SK-N-SH treated with all-trans-retinoic acid at 6 μM for 48 hours (cell line): Measurements from ENCODE around the gene TAF6.
A peak's percentile ranks its signal among the peaks of the same experiment; 100 is the strongest.
"Not testable (repeated sequence)": the region's sequence is repeated elsewhere in the genome, so short reads cannot be mapped to it uniquely, and the experiment has no call there.

Source experiments
- ATAC-seq: fragments of 200-7000 bp; cut with Tn5 transposase; 3 replicates; pipeline ENCODE4 v1.9.1; 2020; ENCODE audit warnings: mild to moderate bottlenecking, moderate library complexity
- ARNTL ChIP-seq: fragments of 450-650 bp; formaldehyde crosslinking; IDR thresholded peaks from 2 replicates; pipeline ENCODE4 v1.5.0; 2020; ENCODE audit warnings: low read depth, mild to moderate bottlenecking, moderate library complexity, borderline replicate concordance
- BACH2 ChIP-seq: fragments of 250-450 bp; sonication (Bioruptor Pico); IDR thresholded peaks from 2 replicates; pipeline ENCODE4 v1.9.0; 2021; ENCODE audit warnings: mild to moderate bottlenecking, borderline replicate concordance
- CREB5 ChIP-seq: fragments of 250-450 bp; sonication (Bioruptor Pico); IDR thresholded peaks from 2 replicates; pipeline ENCODE4 v1.5.1; 2020; ENCODE audit warnings: low read depth, mild to moderate bottlenecking, moderate library complexity
- CSDC2 ChIP-seq: fragments of 250-450 bp; sonication (Bioruptor Pico); IDR thresholded peaks from 2 replicates; pipeline ENCODE4 v1.5.0; 2020; ENCODE audit warnings: mild to moderate bottlenecking, moderate library complexity
- CSRNP3 ChIP-seq: fragments of 250-450 bp; sonication (Bioruptor Pico); IDR thresholded peaks from 2 replicates; pipeline ENCODE4 v1.5.1; 2021; ENCODE audit warnings: mild to moderate bottlenecking, moderate library complexity
- ESRRG ChIP-seq: fragments of 250-450 bp; sonication (Bioruptor Pico); IDR thresholded peaks from 2 replicates; pipeline ENCODE4 v1.6.1; 2021; ENCODE audit warnings: mild to moderate bottlenecking
- GLIS3 ChIP-seq: fragments of 250-450 bp; sonication (Bioruptor Pico); IDR thresholded peaks from 2 replicates; pipeline ENCODE4 v1.5.0; 2020; ENCODE audit warnings: mild to moderate bottlenecking, moderate library complexity
- ISL1 ChIP-seq: fragments of 250-450 bp; sonication (Bioruptor Pico); IDR thresholded peaks from 2 replicates; pipeline ENCODE4 v2.1.2; 2022; ENCODE audit warnings: mild to moderate bottlenecking, moderate library complexity
- OSR1 ChIP-seq: fragments of 250-450 bp; sonication (Bioruptor Pico); IDR thresholded peaks from 2 replicates; pipeline ENCODE4 v1.8.0; 2022; ENCODE audit warnings: moderate library complexity, mild to moderate bottlenecking, inconsistent platforms
- PATZ1 ChIP-seq: fragments of 250-450 bp; sonication (Bioruptor Pico); IDR thresholded peaks from 2 replicates; pipeline ENCODE4 v1.8.0; 2020; ENCODE audit warnings: mild to moderate bottlenecking, moderate library complexity, borderline replicate concordance
- POU6F1 ChIP-seq: fragments of 250-450 bp; sonication (Bioruptor Pico); IDR thresholded peaks from 2 replicates; pipeline ENCODE4 v1.8.0; 2021; ENCODE audit warnings: low read depth, mild to moderate bottlenecking, moderate library complexity, borderline replicate concordance
- PPARA ChIP-seq: fragments of 250-450 bp; sonication (Bioruptor Pico); IDR thresholded peaks from 2 replicates; pipeline ENCODE4 v1.5.0; 2020; ENCODE audit warnings: mild to moderate bottlenecking, borderline replicate concordance
- RARB ChIP-seq: fragments of 250-450 bp; sonication (Bioruptor Pico); IDR thresholded peaks from 2 replicates; pipeline ENCODE4 v1.8.0; 2021; ENCODE audit warnings: mild to moderate bottlenecking, moderate library complexity
- SNAI2 ChIP-seq: fragments of 250-450 bp; sonication (Bioruptor Pico); IDR thresholded peaks from 2 replicates; pipeline ENCODE4 v1.5.0; 2020; ENCODE audit warnings: mild to moderate bottlenecking, moderate library complexity
- TCF4 ChIP-seq: fragments of 250-450 bp; sonication (Bioruptor Pico); IDR thresholded peaks from 2 replicates; pipeline ENCODE4 v1.8.0; 2021; ENCODE audit warnings: mild to moderate bottlenecking, moderate library complexity, borderline replicate concordance
- TOX ChIP-seq: fragments of 250-450 bp; sonication (Bioruptor Pico); IDR thresholded peaks from 2 replicates; pipeline ENCODE4 v1.8.0; 2021; ENCODE audit warnings: mild to moderate bottlenecking, moderate library complexity, borderline replicate concordance
- TSHZ2 ChIP-seq: fragments of 250-450 bp; sonication (Bioruptor Pico); IDR thresholded peaks from 2 replicates; pipeline ENCODE4 v1.5.0; 2020; ENCODE audit warnings: mild to moderate bottlenecking, moderate library complexity
- ZC3H10 ChIP-seq: fragments of 250-450 bp; sonication (Bioruptor Pico); IDR thresholded peaks from 2 replicates; pipeline ENCODE4 v1.5.1; 2021; ENCODE audit warnings: mild to moderate bottlenecking, moderate library complexity
- ZFP3 ChIP-seq: fragments of 250-450 bp; sonication (Bioruptor Pico); IDR thresholded peaks from 2 replicates; pipeline ENCODE4 v1.5.0; 2020; ENCODE audit warnings: mild to moderate bottlenecking, moderate library complexity
- ZFP30 ChIP-seq: fragments of 450-650 bp; formaldehyde crosslinking; IDR thresholded peaks from 2 replicates; pipeline ENCODE4 v1.5.0; 2022; ENCODE audit warnings: mild to moderate bottlenecking, moderate library complexity
- ZNF565 ChIP-seq: fragments of 450-650 bp; formaldehyde crosslinking; conservative IDR thresholded peaks from 2 replicates; pipeline ENCODE4 v1.5.0; 2020; ENCODE audit warnings: low read depth, mild to moderate bottlenecking, moderate library complexity
- ZNF70 ChIP-seq: fragments of 450-650 bp; formaldehyde crosslinking; IDR thresholded peaks from 2 replicates; pipeline ENCODE4 v1.5.0; 2020; ENCODE audit warnings: mild to moderate bottlenecking, moderate library complexity
- ZNF8 ChIP-seq: fragments of 450-650 bp; formaldehyde crosslinking; IDR thresholded peaks from 2 replicates; pipeline ENCODE4 v1.5.0; 2020; ENCODE audit warnings: mild to moderate bottlenecking, moderate library complexity

The TAF6 gene

GRCh38 chr7:100132697-100133151, 13.6 kb upstream of the TAF6 start:
- peak; percentile 87 for ATAC-seq

GRCh38 chr7:100132126-100132525, 13.0 kb upstream of the TAF6 start:
- no peak for TF ChIP-seq CSDC2 (CRISPR knock-in tag)
- TF ChIP-seq ISL1 (CRISPR knock-in tag): no peak
- no peak for TF ChIP-seq ZNF8 (CRISPR knock-in tag)
- TF ChIP-seq OSR1: no peak
- TF ChIP-seq TOX (CRISPR knock-in tag): no peak
- TF ChIP-seq RARB (CRISPR knock-in tag): no peak
- TF ChIP-seq ZFP30: no peak
- no peak for TF ChIP-seq BACH2 (CRISPR knock-in tag)
- TF ChIP-seq PATZ1: no peak
- ATAC-seq: no peak

More at GRCh38 chr7:100132697-100133151, 13.6 kb upstream of the TAF6 start:
- no peak for TF ChIP-seq ZFP30
- peak; percentile 50; the same call in 1 of the 2 replicates for TF ChIP-seq ZNF70 (CRISPR knock-in tag)
- no peak for TF ChIP-seq CSRNP3 (CRISPR knock-in tag)
- no peak for TF ChIP-seq ESRRG (CRISPR knock-in tag)

GRCh38 chr7:100130608-100131453, 11.7 kb upstream of the TAF6 start:
- ATAC-seq: peak; percentile 31
- TF ChIP-seq ZNF70 (CRISPR knock-in tag) (no peak), ZFP3 (CRISPR knock-in tag) (no peak), ISL1 (CRISPR knock-in tag) (no peak), TOX (CRISPR knock-in tag) (no peak), ZC3H10 (no peak), RARB (CRISPR knock-in tag) (no peak), CSRNP3 (CRISPR knock-in tag) (no peak), ARNTL (no peak), TCF4 (CRISPR knock-in tag) (no peak), ZFP30 (no peak), CREB5 (no peak), ZNF565 (CRISPR knock-in tag) (no peak), SNAI2 (CRISPR knock-in tag) (no peak), TSHZ2 (no peak), CSDC2 (CRISPR knock-in tag) (no peak), PPARA (CRISPR knock-in tag) (no peak), GLIS3 (CRISPR knock-in tag) (no peak), POU6F1 (no peak)
- TF ChIP-seq, all 23 proteins: peak for 0

- not testable (repeated sequence) for ATAC-seq
Measured at GRCh38 chr7:100130220-100130607, 11.1 kb upstream of the TAF6 start.
